Measurements from ENCODE around the gene MTF2.

The MTF2 gene

DNA sequence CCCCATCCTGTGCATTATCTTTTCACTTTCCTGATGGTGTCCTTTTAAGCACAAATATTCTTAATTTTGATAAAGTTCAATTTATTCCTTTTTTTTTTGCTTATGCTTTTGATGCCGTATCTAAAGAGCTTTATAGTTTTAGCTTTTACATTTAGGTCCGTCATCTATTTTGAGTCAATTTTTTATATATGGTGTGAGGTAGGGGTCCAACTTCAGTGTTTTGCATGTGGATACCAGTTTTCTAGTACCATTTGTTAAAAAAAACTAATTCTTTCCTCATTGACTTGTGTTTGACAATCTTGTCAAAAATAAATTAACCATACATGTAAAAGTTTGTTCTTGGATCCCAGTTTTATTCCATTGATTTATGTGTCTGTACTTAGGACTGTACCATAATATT, 4.9 kb downstream of the MTF2 start:
- no peak for DNase-seq

GRCh38 chr1:93087532-93087931, 8.4 kb downstream of the MTF2 start:
- DNase-seq, result no peak

GRCh38 chr1:93093332-93094006, 14.4 kb downstream of the MTF2 start:
- DNase-seq, result no peak

GRCh38 chr1:93095804-93096585, 16.9 kb downstream of the MTF2 start:
- no peak for DNase-seq

DNA sequence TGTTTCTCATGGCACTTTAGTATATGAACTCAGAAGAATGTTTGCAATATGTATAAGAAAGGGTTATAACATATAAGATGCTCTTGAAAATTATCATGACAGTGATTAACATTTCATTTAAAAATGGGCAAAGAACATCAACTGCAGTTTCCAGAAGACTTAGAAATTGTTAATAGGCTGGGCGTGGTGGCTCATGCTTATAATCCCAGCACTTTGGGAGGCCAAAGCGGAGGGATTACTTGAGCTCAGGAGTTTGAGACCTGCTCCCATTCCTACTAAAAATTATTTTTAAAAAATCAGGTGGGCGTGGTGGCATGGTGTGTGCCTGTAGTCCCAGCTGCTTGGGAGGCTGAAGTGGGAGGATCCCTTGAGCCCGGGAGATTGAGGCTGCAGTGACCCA, 23.1 kb downstream of the MTF2 start:
- DNase-seq, result no peak

GRCh38 chr1:93106226-93106625, 27.1 kb downstream of the MTF2 start:
- DNase-seq, result no peak

DNA sequence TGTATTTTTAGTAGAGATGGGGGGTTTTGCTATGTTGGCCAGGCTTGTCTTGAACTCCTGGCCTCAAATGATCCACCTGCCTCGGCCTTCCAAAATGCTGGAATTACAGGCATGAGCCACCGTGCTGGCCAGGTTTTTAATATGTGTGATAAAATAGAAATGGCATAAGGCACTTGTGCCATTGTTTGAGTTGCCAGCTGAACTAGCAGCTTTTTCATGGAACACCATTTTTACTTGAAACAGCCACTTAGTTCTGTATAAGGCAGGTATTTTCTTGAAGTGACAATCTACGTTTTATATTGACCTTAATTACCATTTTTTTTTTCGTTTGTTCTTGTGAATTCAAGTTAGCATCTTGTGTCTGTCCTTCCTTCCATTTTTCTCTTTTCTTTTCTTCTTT, 28.3 kb downstream of the MTF2 start:
- no peak for DNase-seq

GRCh38 chr1:93108335-93108734, 29.3 kb downstream of the MTF2 start:
- no peak for DNase-seq

GRCh38 chr1:93109578-93109977, 30.5 kb downstream of the MTF2 start:
- no peak for DNase-seq

GRCh38 chr1:93111065-93111464, 32.0 kb downstream of the MTF2 start:
- DNase-seq, result no peak

DNA sequence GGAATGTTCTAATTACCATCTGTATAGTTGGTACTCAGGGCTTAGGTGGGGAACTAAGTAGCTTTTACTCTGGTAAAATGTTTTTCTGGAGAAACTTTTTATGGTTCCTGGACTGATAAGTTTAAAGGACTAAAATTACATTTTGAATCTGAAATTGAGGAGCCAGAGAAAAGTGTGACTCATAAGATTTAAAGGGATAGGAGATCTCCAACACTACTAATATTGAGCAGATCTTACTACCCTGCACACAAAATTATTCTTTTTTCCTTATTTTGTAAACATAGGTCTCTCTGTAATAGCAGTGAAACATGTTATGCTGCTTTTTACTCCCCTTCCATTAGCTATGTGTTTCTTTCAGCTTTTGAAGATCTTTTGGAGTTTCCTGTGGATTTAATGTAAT, 32.5 kb downstream of the MTF2 start:
- DNase-seq, result no peak

DNA sequence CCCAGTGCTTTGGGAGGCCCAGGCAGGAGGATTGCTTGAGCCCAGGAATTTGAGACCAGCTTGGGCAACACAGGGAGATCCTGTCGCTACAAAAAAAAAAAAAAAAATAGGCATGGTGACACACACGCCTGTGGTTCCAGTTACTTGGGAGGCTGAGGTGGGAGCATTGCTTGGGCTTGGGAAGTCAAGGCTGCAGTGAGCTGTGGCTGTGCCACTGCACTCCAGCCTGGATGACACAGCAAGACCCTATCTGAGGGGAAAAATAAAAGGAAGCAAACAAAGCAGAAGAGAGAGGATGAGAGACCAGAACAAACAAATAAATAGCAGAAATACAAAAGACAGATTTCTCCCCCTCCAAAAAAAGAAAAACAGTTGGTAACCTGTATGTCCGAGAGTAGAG, 34.0 kb downstream of the MTF2 start:
- DNase-seq, result no peak

DNA sequence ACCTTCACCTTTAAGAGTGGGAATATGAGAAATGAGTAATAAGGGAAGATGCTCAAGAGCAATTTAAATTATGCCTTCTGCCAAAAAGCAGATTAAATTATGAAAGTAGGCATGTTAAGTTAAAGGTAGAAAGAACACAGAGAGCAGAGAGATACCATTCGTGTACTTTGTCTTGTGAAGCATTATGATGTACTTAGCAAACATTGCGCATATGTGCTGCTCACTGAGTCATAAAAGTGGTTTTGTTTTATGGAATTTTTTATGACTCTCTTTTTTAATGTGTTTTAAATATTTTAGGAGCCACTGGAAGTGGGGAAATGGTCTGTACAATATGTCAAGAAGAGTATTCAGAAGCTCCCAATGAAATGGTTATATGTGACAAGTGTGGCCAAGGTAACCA, 35.3 kb downstream of the MTF2 start:
- no peak for DNase-seq

DNA sequence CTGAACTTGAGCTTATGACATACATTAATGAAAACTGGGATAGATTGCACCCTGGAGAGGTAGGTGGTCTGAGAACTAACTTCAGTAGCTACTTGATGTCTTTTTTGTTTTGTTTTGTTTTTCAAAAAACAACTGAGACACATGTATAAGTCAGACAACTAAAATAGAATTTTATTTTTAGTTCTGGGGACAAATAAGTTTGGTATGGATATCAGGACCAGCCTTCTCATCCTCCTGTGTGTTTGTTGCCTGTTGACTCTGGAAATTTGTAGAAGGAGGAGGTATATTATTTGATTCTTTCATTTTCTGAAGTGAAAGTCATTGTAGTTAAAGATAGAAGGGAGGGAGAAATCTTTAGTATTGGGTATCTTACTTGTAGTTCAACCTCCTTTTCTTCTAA, 41.5 kb downstream of the MTF2 start:
- no peak for DNase-seq

- DNase-seq, result no peak
These were observed 44.2 kb downstream of the MTF2 start for GRCh38 chr1:93123201-93123783.

DNA sequence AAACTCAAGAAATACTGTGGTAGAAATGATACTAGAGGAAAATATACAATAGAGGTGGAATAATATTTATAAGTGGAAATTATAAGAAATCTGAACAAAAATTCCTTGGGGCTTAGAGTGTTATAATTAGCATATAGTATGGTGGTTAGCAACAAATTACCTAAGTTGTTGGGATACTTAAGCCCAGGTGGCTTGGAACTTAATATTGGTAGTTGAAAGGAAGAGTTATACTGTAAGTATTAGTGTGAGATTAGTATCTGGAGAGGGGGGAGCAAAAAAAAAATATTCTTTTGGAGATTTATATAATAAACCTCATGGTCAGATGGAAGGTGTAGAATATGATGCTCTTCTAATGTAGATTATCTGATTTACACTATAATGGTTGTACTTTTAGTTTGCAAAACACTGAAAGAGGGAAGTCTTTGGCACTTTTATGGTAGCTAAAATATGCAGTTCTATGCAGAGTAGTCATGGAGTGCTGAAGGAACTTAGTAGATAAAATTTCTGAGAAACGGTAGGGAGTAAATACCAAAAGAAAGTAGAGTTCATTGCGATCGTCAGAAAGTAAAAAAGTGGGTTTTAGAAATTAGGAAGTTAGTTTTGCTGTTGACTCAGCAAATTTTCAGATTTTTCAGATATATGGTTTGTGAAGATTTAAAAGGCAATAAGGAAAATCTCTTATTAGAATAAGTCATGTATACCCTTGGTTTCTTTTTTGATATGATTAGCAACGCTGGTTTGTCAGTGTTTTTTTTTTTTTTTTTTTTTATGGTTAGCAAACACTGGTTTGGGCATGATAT, 45.7 kb downstream of the MTF2 start:
- DNase-seq, result no peak

DNA sequence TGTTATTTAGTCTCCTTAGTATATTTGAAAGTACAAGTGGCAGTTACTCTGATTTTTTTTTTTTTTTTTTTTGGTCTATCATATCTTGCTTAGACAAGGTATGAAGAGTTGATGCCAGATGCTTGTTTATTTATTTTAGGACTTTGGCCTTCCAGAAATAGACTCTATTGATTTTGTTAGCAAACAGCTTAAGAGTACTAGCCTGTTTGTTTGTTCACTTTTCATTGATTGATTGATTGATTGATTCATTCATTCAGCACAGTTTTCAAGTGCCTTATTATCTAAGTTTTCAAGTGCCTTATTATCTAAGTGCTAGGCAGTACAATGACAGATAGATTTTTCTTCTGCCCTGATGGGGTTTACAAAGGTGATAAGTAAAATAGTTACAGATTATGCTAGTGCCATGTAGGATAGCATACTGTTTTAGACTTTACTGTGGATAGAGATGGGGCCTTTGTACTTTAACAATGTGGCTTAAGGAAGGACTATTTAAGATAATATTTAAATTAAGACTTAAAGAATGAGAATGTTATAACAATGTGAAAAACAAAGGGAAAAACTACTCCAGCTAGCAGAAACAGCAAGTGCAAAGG, 50.5 kb downstream of the MTF2 start:
- no peak for DNase-seq

DNA sequence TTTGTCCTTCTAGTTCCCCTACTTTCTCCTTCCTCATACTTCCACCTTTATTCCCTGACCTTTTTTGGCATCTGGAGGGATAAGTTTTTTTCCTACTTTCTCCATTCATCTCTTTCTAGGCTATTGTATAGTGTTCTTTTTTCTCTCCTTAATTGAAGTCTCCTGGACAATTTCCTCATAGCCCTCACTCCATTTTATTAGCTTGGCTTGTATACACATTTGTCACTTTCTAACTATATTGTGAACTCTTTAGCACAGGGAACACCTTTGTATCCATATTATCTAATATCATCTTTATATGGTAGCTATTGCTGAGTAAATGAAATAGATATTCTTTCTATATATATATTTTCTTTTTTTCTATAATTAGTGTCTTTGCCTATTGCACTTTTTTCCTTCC, 53.6 kb downstream of the MTF2 start:
- DNase-seq, result no peak

GRCh38 chr1:93136445-93136844, 57.4 kb downstream of the MTF2 start:
- DNase-seq, result no peak

GRCh38 chr1:93137604-93138292, 58.7 kb downstream of the MTF2 start:
- DNase-seq, result no peak

GRCh38 chr1:93140106-93140505, 61.0 kb downstream of the MTF2 start:
- no peak for DNase-seq

DNA sequence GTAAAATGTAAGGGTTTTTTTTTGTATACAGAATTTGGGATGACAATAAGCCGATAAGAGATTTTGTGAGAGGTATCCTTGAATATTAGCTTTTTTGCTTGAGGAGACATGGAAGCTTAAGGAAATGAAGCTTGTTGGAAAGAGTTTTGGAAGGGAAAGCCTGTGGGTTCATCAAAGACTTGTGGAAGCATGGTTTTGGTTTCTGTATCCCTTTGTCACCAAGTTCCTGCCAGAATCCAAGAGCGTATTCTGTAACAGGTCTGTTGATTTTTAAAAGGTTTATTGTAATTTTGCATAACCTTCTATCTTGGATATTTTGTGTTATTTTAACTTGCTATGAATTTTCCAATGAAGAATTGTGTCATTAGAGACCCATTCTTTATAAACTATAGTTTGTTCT, 63.1 kb downstream of the MTF2 start:
- no peak for DNase-seq

Measured in CD4-positive, alpha-beta T cell treated with Interleukin-6 for 4 hours (primary cell).